OCI-LY7 (cell line): ENCODE measurements around the gene OR2A12. TPM values are rescaled to one million over a fixed set of nuclear protein-coding genes. Genes with fewer than 3 reads are reported as not detected.
A peak's percentile ranks its signal among the peaks of the same experiment; 100 is the strongest.
"Not testable (repeated sequence)": the region's sequence is repeated elsewhere in the genome, so short reads cannot be mapped to it uniquely, and the experiment has no call there.

Experiments
- BruUV-seq: library from RNA; stranded (reverse); fragments of 400-500 nt; replicated peaks from 2 replicates; lab custom pipeline; 2021; lab: Mats Ljungman, UMichigan
- CTCF ChIA-PET: fragments of 300-600 bp; sonication (Branson Sonifier 250); formaldehyde crosslinking; loops from one replicate; lab custom pipeline; 2022; ENCODE audit warnings: antibody characterized with exemption; ENCODE audit not compliant: unreplicated experiment; lab: Charles Lee
- POLR2A ChIA-PET: fragments of 300-600 bp; sonication (Branson Sonifier 250); formaldehyde crosslinking; loops from one replicate; lab custom pipeline; 2022; ENCODE audit warnings: antibody characterized with exemption; lab: Charles Lee
- DNase-seq: peaks from one replicate; pipeline ENCODE4 v3.0.0-alpha.2; 2015; ENCODE audit warnings: low spot score
- H2AFZ ChIP-seq: fragments of 200-600 bp; sonication (generic), shearing (Covaris generic); 2 replicates; pipeline ENCODE4 v1.6.1; 2014; ENCODE audit warnings: mild to moderate bottlenecking, antibody characterized with exemption, low read length, moderate library complexity
- H3K27ac ChIP-seq: fragments of 200-600 bp; sonication (generic); 2 replicates; pipeline ENCODE4 v1.5.1; 2014; ENCODE audit warnings: mixed run types, low read depth, mild to moderate bottlenecking, moderate library complexity, low read length, inconsistent platforms; ENCODE audit not compliant: poor library complexity, severe bottlenecking
- H3K36me3 ChIP-seq: fragments of 200-600 bp; sonication (generic); 2 replicates; pipeline ENCODE4 v1.6.1; 2014; ENCODE audit warnings: mild to moderate bottlenecking, antibody characterized with exemption, low read length, moderate library complexity, mixed read lengths; ENCODE audit not compliant: insufficient read depth
- H3K4me1 ChIP-seq: fragments of 200-600 bp; sonication (generic); 2 replicates; pipeline ENCODE4 v1.5.1; 2014; ENCODE audit warnings: mild to moderate bottlenecking, low read length; ENCODE audit not compliant: insufficient read depth, poor library complexity, severe bottlenecking
- H3K4me2 ChIP-seq: fragments of 200-600 bp; sonication (generic); 2 replicates; pipeline ENCODE4 v1.6.1; 2014; ENCODE audit warnings: mild to moderate bottlenecking, low read length
- H3K4me3 ChIP-seq: fragments of 200-600 bp; sonication (generic); 2 replicates; pipeline ENCODE4 v1.5.1; 2014; ENCODE audit warnings: mild to moderate bottlenecking, low read depth, low read length; ENCODE audit not compliant: poor library complexity, severe bottlenecking
- H3K79me2 ChIP-seq: fragments of 200-600 bp; sonication (generic); 2 replicates; pipeline ENCODE4 v1.6.1; 2016; ENCODE audit warnings: low read depth, mild to moderate bottlenecking, low read length, moderate library complexity, mixed read lengths; ENCODE audit not compliant: insufficient read depth
- H3K9me2 ChIP-seq: fragments of 200-600 bp; sonication (generic); 2 replicates; pipeline ENCODE4 v1.6.1; 2016; ENCODE audit warnings: mild to moderate bottlenecking, low read length, mixed read lengths; ENCODE audit not compliant: insufficient read depth
- H3K9me3 ChIP-seq: fragments of 200-600 bp; sonication (generic); 2 replicates; pipeline ENCODE4 v1.6.1; 2014; ENCODE audit warnings: mild to moderate bottlenecking, mixed run types, low read length, mixed read lengths
- H4K20me1 ChIP-seq: fragments of 200-600 bp; sonication (generic); 2 replicates; pipeline ENCODE4 v1.6.1; 2014; ENCODE audit warnings: mild to moderate bottlenecking, antibody characterized with exemption, low read length, moderate library complexity, mixed read lengths; ENCODE audit not compliant: insufficient read depth
- CTCF ChIP-seq: fragments of 200-600 bp; sonication (generic); conservative IDR thresholded peaks from 2 replicates; pipeline ENCODE4 v1.5.1; 2014; ENCODE audit warnings: mild to moderate bottlenecking, antibody characterized with exemption, low read length, moderate library complexity, mixed read lengths
- EZH2phosphoT487 ChIP-seq: fragments of 200-600 bp; sonication (generic); IDR thresholded peaks from 2 replicates; pipeline ENCODE4 v1.6.1; 2018; ENCODE audit warnings: low read depth, borderline replicate concordance, mild to moderate bottlenecking, mixed run types, antibody characterized with exemption, low read length, moderate library complexity, mixed read lengths
- intact Hi-C: fragments of 100-400 bp; cut with micrococcal nuclease; formaldehyde crosslinking; loops from one replicate; pipeline ENCODE4 v1.10.0; 2022; ENCODE audit not compliant: unreplicated experiment
- total RNA-seq, 2 experiments: library from RNA; depleted of rRNA in 1 of 2; stranded (reverse); fragments of >200 nt in 1 of 2; shearing (Covaris generic) in 1 of 2; gene quantifications; 2 replicates each; pipeline ENCODE4 v1.2.3, GENCODE V29; 2014 to 2022

Gene OR2A12
- total RNA-seq, 2 experiments from 2014 or later = not detected

- Histone ChIP-seq H3K4me3 (no peak overlapping the region), H2AFZ (no peak overlapping the region), H3K36me3 (no peaks in the 10 kb centered on the region), H3K79me2 (no peaks in the 10 kb centered on the region), H3K9me2 (no peaks in the 10 kb centered on the region), H3K27ac (no peak overlapping the region), H3K9me3 (no peaks in the 10 kb centered on the region), H4K20me1 (no peaks in the 10 kb centered on the region), H3K4me2 (no peak overlapping the region), H3K4me1 (no peaks in the 10 kb centered on the region)
- DNase-seq = peak; percentile 74
- BruUV-seq = no TSS peak
- CTCF ChIA-PET = interaction anchor here (0.6 to 0.8 kb wide), 2 partner anchors 231 to 240 kb away, joined by 3 read pairs; no protein-coding TSS in a partner anchor
- no peak for TF ChIP-seq EZH2phosphoT487
- peak; percentile 92 for TF ChIP-seq CTCF
- POLR2A ChIA-PET = no interaction called here
- intact Hi-C loops = loop anchor here (10.0 kb wide), 1 partner anchor 193 kb away; the partner anchor contains the start of gene OR2F2
Observed at GRCh38 chr7:144127714-144128334, 41.7 kb downstream of the OR2A12 start.

GRCh38 chr7:144129601-144130000, 43.5 kb downstream of the OR2A12 start:
- POLR2A ChIA-PET, BruUV-seq: not testable (repeated sequence)
- intact Hi-C loops = loop anchor here (10.0 kb wide), 1 partner anchor 195 kb away; the partner anchor contains the start of gene OR2F2

GRCh38 chr7:144130730-144131129, 44.7 kb downstream of the OR2A12 start:
- CTCF ChIA-PET = no interaction called here
- H3K36me3 ChIP-seq = no peaks in the 10 kb centered on the region
- no peaks in the 10 kb centered on the region for H3K9me2 ChIP-seq
- no TSS peak for BruUV-seq
- no peak overlapping the region for H2AFZ ChIP-seq
- DNase-seq = no peak
- no peaks in the 10 kb centered on the region for H3K4me1 ChIP-seq
- no peak overlapping the region for H3K4me2 ChIP-seq
- no peak for TF ChIP-seq EZH2phosphoT487
- no peak for TF ChIP-seq CTCF
- no peaks in the 10 kb centered on the region for H4K20me1 ChIP-seq
- H3K4me3 ChIP-seq = no peak overlapping the region
- H3K79me2 ChIP-seq = no peaks in the 10 kb centered on the region
- no peak overlapping the region for H3K27ac ChIP-seq
- POLR2A ChIA-PET = no interaction called here
- intact Hi-C loops = no loop called here
- H3K9me3 ChIP-seq = no peaks in the 10 kb centered on the region

More at GRCh38 chr7:144129601-144130000, 43.5 kb downstream of the OR2A12 start:
- H3K9me3 ChIP-seq, H3K36me3 ChIP-seq, DNase-seq, H4K20me1 ChIP-seq, H3K4me1 ChIP-seq, H3K79me2 ChIP-seq, H3K9me2 ChIP-seq, H2AFZ ChIP-seq, H3K4me2 ChIP-seq, H3K4me3 ChIP-seq, H3K27ac ChIP-seq, CTCF ChIA-PET: not testable (repeated sequence)
